Mesenchymal stem cell (in vitro differentiated cells and primary cell): ENCODE results near the gene ELMO1.

Experiments
- DNase-seq: peaks from one replicate; pipeline ENCODE4 v3.0.0-alpha.2; 2013
- H2AFZ ChIP-seq: one replicate; pipeline ENCODE4 v1.6.1; 2013; ENCODE audit warnings: low read depth, mild to moderate bottlenecking, control low read depth, inconsistent platforms, low read length, moderate library complexity
- H2AK5ac ChIP-seq: 2 replicates; pipeline ENCODE4 v1.6.1; 2013; ENCODE audit warnings: low read length, moderate library complexity, mild to moderate bottlenecking, inconsistent platforms; ENCODE audit not compliant: severe bottlenecking
- H2BK120ac ChIP-seq: one replicate; pipeline ENCODE4 v1.6.1; 2013; ENCODE audit warnings: low read depth, mild to moderate bottlenecking, inconsistent platforms, low read length, moderate library complexity
- H2BK12ac ChIP-seq, 2 experiments: one replicate each; pipeline ENCODE4 v1.6.1; 2013; ENCODE audit warnings: inconsistent platforms in 2 of 2, low read length in 2 of 2, mild to moderate bottlenecking in 2 of 2, moderate library complexity in 2 of 2, control low read depth in 1 of 2
- H2BK15ac ChIP-seq: one replicate; pipeline ENCODE4 v1.6.1; 2013; ENCODE audit warnings: mild to moderate bottlenecking, low read depth, inconsistent platforms; ENCODE audit not compliant: poor library complexity, severe bottlenecking
- H2BK5ac ChIP-seq: 2 replicates; pipeline ENCODE4 v1.6.1; 2013; ENCODE audit warnings: low read depth, mild to moderate bottlenecking, low read length, control low read depth, inconsistent platforms; ENCODE audit not compliant: poor library complexity, severe bottlenecking
- H3K14ac ChIP-seq, 2 experiments: one replicate each; pipeline ENCODE4 v1.6.1; 2013; ENCODE audit warnings: inconsistent platforms in 2 of 2, low read length in 2 of 2, control low read depth in 1 of 2, mild to moderate bottlenecking in 1 of 2, moderate library complexity in 1 of 2
- H3K18ac ChIP-seq, 2 experiments: one replicate each; pipeline ENCODE4 v1.6.1; 2013; ENCODE audit warnings: inconsistent platforms in 2 of 2, low read length in 2 of 2, control low read depth in 1 of 2, low read depth in 1 of 2, mild to moderate bottlenecking in 1 of 2
- H3K23ac ChIP-seq, 2 experiments: one replicate each; pipeline ENCODE4 v1.6.1; 2013; ENCODE audit warnings: inconsistent platforms in 2 of 2, low read length in 2 of 2, mild to moderate bottlenecking in 2 of 2, moderate library complexity in 2 of 2, control low read depth in 1 of 2
- H3K27ac ChIP-seq: 2 replicates; pipeline ENCODE4 v1.5.1; 2013; ENCODE audit warnings: mild to moderate bottlenecking, moderate library complexity, low read length, control low read depth, inconsistent platforms; ENCODE audit not compliant: poor library complexity, severe bottlenecking
- H3K27me3 ChIP-seq, 2 experiments: 2 replicates each; pipeline versions ENCODE4 v1.6.1 to v1.7.0; 2013; ENCODE audit warnings: low read length in 2 of 2, mild to moderate bottlenecking in 2 of 2, moderate library complexity in 2 of 2, control low read depth in 1 of 2, inconsistent platforms in 1 of 2; ENCODE audit not compliant: control insufficient read depth in 1 of 2, insufficient read depth in 1 of 2
- H3K36me3 ChIP-seq, 2 experiments: 2 replicates each; pipeline versions ENCODE4 v1.6.1 to v1.7.0; 2013; ENCODE audit warnings: low read length in 2 of 2, control low read depth in 1 of 2, inconsistent platforms in 1 of 2, low read depth in 1 of 2, mild to moderate bottlenecking in 1 of 2; ENCODE audit not compliant: insufficient read depth in 2 of 2, control insufficient read depth in 1 of 2
- H3K4ac ChIP-seq, 2 experiments: one replicate each; pipeline ENCODE4 v1.6.1; 2013; ENCODE audit warnings: inconsistent platforms in 2 of 2, low read length in 2 of 2, mild to moderate bottlenecking in 2 of 2, moderate library complexity in 2 of 2, control low read depth in 1 of 2, low read depth in 1 of 2
- H3K4me1 ChIP-seq: 2 replicates; pipeline ENCODE4 v1.6.1; 2013; ENCODE audit warnings: low read depth, low read length, control low read depth; ENCODE audit not compliant: control insufficient read depth, insufficient read depth
- H3K4me2 ChIP-seq: 2 replicates; pipeline ENCODE4 v1.6.1; 2013; ENCODE audit warnings: low read length, mild to moderate bottlenecking, inconsistent platforms; ENCODE audit not compliant: poor library complexity, severe bottlenecking
- H3K4me3 ChIP-seq, 2 experiments: 2 replicates each; pipeline versions ENCODE4 v1.5.1 to v1.7.0; 2013; ENCODE audit warnings: low read length in 2 of 2, mild to moderate bottlenecking in 2 of 2, control low read depth in 1 of 2, low read depth in 1 of 2; ENCODE audit not compliant: insufficient read depth in 1 of 2
- H3K79me1 ChIP-seq: replicated peaks from 2 replicates; pipeline ENCODE4 v1.6.1; 2013; ENCODE audit warnings: mild to moderate bottlenecking, control low read depth, low read length, inconsistent platforms; ENCODE audit not compliant: poor library complexity, severe bottlenecking
- H3K9ac ChIP-seq: 2 replicates; pipeline ENCODE4 v1.7.0; 2013; ENCODE audit warnings: mild to moderate bottlenecking, low read length, moderate library complexity
- H3K9me3 ChIP-seq: 2 replicates; pipeline ENCODE4 v1.7.0; 2013; ENCODE audit warnings: mild to moderate bottlenecking, low read length; ENCODE audit not compliant: control insufficient read depth
- H4K8ac ChIP-seq: one replicate; pipeline ENCODE4 v1.6.1; 2013; ENCODE audit warnings: inconsistent platforms, mild to moderate bottlenecking, low read length, moderate library complexity
- H4K91ac ChIP-seq: one replicate; pipeline ENCODE4 v1.6.1; 2013; ENCODE audit warnings: mild to moderate bottlenecking, low read length, inconsistent platforms
- WGBS: methylation state at CpG from one replicate; pipeline ENCODE4 v1.1.7; 2013; ENCODE audit warnings: mixed read lengths; 5-methylcytosine and 5-hydroxymethylcytosine counted together

Gene ELMO1

GRCh38 chr7:37231613-37232012 lies 217.1 kb downstream of the ELMO1 start:
- no peak overlapping the region for H2AK5ac ChIP-seq
- H3K4me3 ChIP-seq: no peak overlapping the region
- no peak overlapping the region for H4K8ac ChIP-seq
- no peak overlapping the region for H3K4ac ChIP-seq
- H2BK120ac ChIP-seq: no peak overlapping the region
- H3K14ac ChIP-seq: no peak overlapping the region
- no peak overlapping the region for H2BK12ac ChIP-seq
- H3K9ac ChIP-seq: no peak overlapping the region
- no peak overlapping the region for H2AFZ ChIP-seq
- no peak overlapping the region for H3K27ac ChIP-seq
- no peak overlapping the region for H3K4me2 ChIP-seq
- no peak for DNase-seq
- no peaks in the 10 kb centered on the region for H3K9me3 ChIP-seq
- H3K23ac ChIP-seq: no peak overlapping the region
- H3K27me3 ChIP-seq: no peaks in the 10 kb centered on the region
- H4K91ac ChIP-seq: no peak overlapping the region
- H3K79me1 ChIP-seq: no peaks in the 10 kb centered on the region
- H3K18ac ChIP-seq: no peak overlapping the region
- no peak overlapping the region for H2BK5ac ChIP-seq
- H3K4me1 ChIP-seq: no peaks in the 10 kb centered on the region
- no peaks in the 10 kb centered on the region for H3K36me3 ChIP-seq
- H2BK15ac ChIP-seq: no peak overlapping the region
- 90% methylated on average over 6 of the region's 6 CpGs for WGBS

GRCh38 chr7:37230221-37230620 lies 218.4 kb downstream of the ELMO1 start:
- H4K91ac ChIP-seq: no peak overlapping the region
- no peak overlapping the region for H3K23ac ChIP-seq
- H3K4me1 ChIP-seq: no peaks in the 10 kb centered on the region
- H3K27ac ChIP-seq: no peak overlapping the region
- H2BK15ac ChIP-seq: no peak overlapping the region
- 89% methylated on average over 2 of the region's 4 CpGs for WGBS
- H2BK120ac ChIP-seq: no peak overlapping the region
- no peaks in the 10 kb centered on the region for H3K9me3 ChIP-seq
- H2BK5ac ChIP-seq: no peak overlapping the region
- no peak overlapping the region for H2BK12ac ChIP-seq
- H2AK5ac ChIP-seq: no peak overlapping the region
- H3K4me2 ChIP-seq: no peak overlapping the region
- H3K36me3 ChIP-seq: no peaks in the 10 kb centered on the region
- no peak overlapping the region for H2AFZ ChIP-seq
- H3K79me1 ChIP-seq: no peaks in the 10 kb centered on the region
- H3K14ac ChIP-seq: no peak overlapping the region
- no peak overlapping the region for H4K8ac ChIP-seq
- H3K27me3 ChIP-seq: no peaks in the 10 kb centered on the region
- DNase-seq: no peak
- no peak overlapping the region for H3K4me3 ChIP-seq
- no peak overlapping the region for H3K4ac ChIP-seq
- no peak overlapping the region for H3K18ac ChIP-seq
- H3K9ac ChIP-seq: no peak overlapping the region

GRCh38 chr7:37229381-37229780 lies 219.3 kb downstream of the ELMO1 start:
- H2AFZ ChIP-seq: no peak overlapping the region
- H2BK5ac ChIP-seq: no peak overlapping the region
- no peak for DNase-seq
- WGBS: no CpG with 5 or more reads among the region's 1 CpG
- no peak overlapping the region for H3K4me3 ChIP-seq
- no peak overlapping the region for H2BK15ac ChIP-seq
- H2AK5ac ChIP-seq: no peak overlapping the region
- H4K91ac ChIP-seq: no peak overlapping the region
- no peak overlapping the region for H3K4me2 ChIP-seq
- no peak overlapping the region for H4K8ac ChIP-seq
- no peak overlapping the region for H3K18ac ChIP-seq
- no peak overlapping the region for H3K14ac ChIP-seq
- H3K27ac ChIP-seq: no peak overlapping the region
- H2BK12ac ChIP-seq: no peak overlapping the region
- no peaks in the 10 kb centered on the region for H3K9me3 ChIP-seq
- H3K4me1 ChIP-seq: no peaks in the 10 kb centered on the region
- H3K23ac ChIP-seq: no peak overlapping the region
- no peak overlapping the region for H2BK120ac ChIP-seq
- no peak overlapping the region for H3K9ac ChIP-seq
- no peaks in the 10 kb centered on the region for H3K79me1 ChIP-seq
- no peaks in the 10 kb centered on the region for H3K27me3 ChIP-seq
- no peak overlapping the region for H3K4ac ChIP-seq
- H3K36me3 ChIP-seq: no peaks in the 10 kb centered on the region

- H4K8ac ChIP-seq: no peak overlapping the region
- no peaks in the 10 kb centered on the region for H3K36me3 ChIP-seq
- no peak overlapping the region for H3K4me2 ChIP-seq
- H2BK15ac ChIP-seq: no peak overlapping the region
- H3K23ac ChIP-seq: no peak overlapping the region
- H2AFZ ChIP-seq: no peak overlapping the region
- no peak overlapping the region for H2BK120ac ChIP-seq
- H2BK5ac ChIP-seq: no peak overlapping the region
- no peak overlapping the region for H3K9ac ChIP-seq
- no peak for DNase-seq
- H2BK12ac ChIP-seq: no peak overlapping the region
- H2AK5ac ChIP-seq: no peak overlapping the region
- H3K4me3 ChIP-seq: no peak overlapping the region
- H3K14ac ChIP-seq: no peak overlapping the region
- H3K18ac ChIP-seq: no peak overlapping the region
- no peaks in the 10 kb centered on the region for H3K9me3 ChIP-seq
- no peaks in the 10 kb centered on the region for H3K4me1 ChIP-seq
- no peak overlapping the region for H3K27ac ChIP-seq
- no peaks in the 10 kb centered on the region for H3K79me1 ChIP-seq
- H4K91ac ChIP-seq: no peak overlapping the region
- H3K4ac ChIP-seq: no peak overlapping the region
- H3K27me3 ChIP-seq: no peaks in the 10 kb centered on the region
- 69% methylated on average over 5 of the region's 7 CpGs for WGBS
These were observed 223.2 kb downstream of the ELMO1 start for GRCh38 chr7:37225285-37225969.
